Psoas muscle (tissue), 8 donors: Measurements from ENCODE around the gene ZBTB4. TPM values are rescaled to one million over a fixed set of nuclear protein-coding genes. Genes with fewer than 3 reads are reported as not detected.
"Not testable (repeated sequence)": the region's sequence is repeated elsewhere in the genome, so short reads cannot be mapped to it uniquely, and the experiment has no call there.

Experiments
- ATAC-seq, 4 donors: fragments of 200-7000 bp; cut with Tn5 transposase; one replicate each; pipeline ENCODE4 v1.9.1; 2020; ENCODE audit warnings: moderate library complexity in 3 of 4, mild to moderate bottlenecking in 2 of 4
- DNase-seq, 2 donors: peaks; one replicate each; pipeline ENCODE4 v3.0.0-alpha.2; 2020
- H3K27ac ChIP-seq: fragments of 200-600 bp; one replicate; pipeline ENCODE4 v1.8.0; 2022
- H3K27me3 ChIP-seq, 3 donors: fragments of 200-600 bp in 1 of 3; one replicate each; pipeline versions ENCODE4 v1.6.1 to v1.8.0; 2013 to 2022; ENCODE audit warnings: low read length in 2 of 3, mild to moderate bottlenecking in 2 of 3, moderate library complexity in 1 of 3; ENCODE audit not compliant: insufficient read depth in 3 of 3
- H3K36me3 ChIP-seq, 2 donors: fragments of 200-600 bp in 1 of 2; one replicate each; pipeline versions ENCODE4 v1.6.1 to v1.8.0; 2013 to 2022; ENCODE audit warnings: low read depth in 1 of 2, mild to moderate bottlenecking in 1 of 2, moderate library complexity in 1 of 2; ENCODE audit not compliant: insufficient read depth in 1 of 2
- H3K4me1 ChIP-seq: fragments of 200-600 bp; one replicate; pipeline ENCODE4 v1.8.0; 2022
- H3K4me3 ChIP-seq: fragments of 200-600 bp; one replicate; pipeline ENCODE4 v1.8.0; 2022; ENCODE audit warnings: mild to moderate bottlenecking
- H3K9me3 ChIP-seq: fragments of 200-600 bp; one replicate; pipeline ENCODE4 v1.8.0; 2022
- WGBS, 3 donors: extraction: QIAGEN DNeasy Blood & Tissue Kit; methylation state at CpG; one replicate each; pipeline versions ENCODE4 v1.1.6 to v1.1.7; 2013; 5-methylcytosine and 5-hydroxymethylcytosine counted together
- intact Hi-C, 2 donors: fragments of 100-400 bp; cut with DNase I; formaldehyde crosslinking; loops; one replicate each; pipeline versions ENCODE4 v1.11.0 to v1.14.2; 2022
- polyA plus RNA-seq, 3 donors: library from polyadenylated mRNA; stranded (reverse); fragments of 200-250 nt; gene quantifications; one replicate each; pipeline ENCODE4 v1.2.3, GENCODE V29; 2013
- total RNA-seq, 4 donors: library from RNA; stranded (reverse); fragmentation: NEBNext Ultra II Directional in 2 of 4; extraction: Animal tissue kit (Norgen Biotek cat#: 25700) in 2 of 4; gene quantifications; one replicate each; pipeline versions ENCODE4 v1.2.1 to v1.2.4, GENCODE V29; 2021 to 2023
- TF ChIP-seq, protein P1 (sequence below): fragments of 200-600 bp; IDR thresholded peaks from one replicate; pipeline ENCODE4 v1.8.0; 2022; ENCODE audit warnings: antibody characterized with exemption
- donor health status: healthy with polysubstance abuse.
- donor health status: DM: no; HTN: no; CAD: no; lungs with moderate emphysema.
- donor health status: Bipolar disorder and iron deficiency.
- donor health status: healthy.
- donor health status: DM: yes; HTN: yes; CAD: no.
- donor health status: DM: no; HTN: no; CAD: no.
- donor health status: DM: no; HTN: no; CAD: no.
- donor health status: DM: yes; HTN: yes; CAD: no.

The ZBTB4 gene
- total and polyA plus RNA-seq, 7 donors, result 10.3 to 43.2 (median 29.3) TPM

DNA sequence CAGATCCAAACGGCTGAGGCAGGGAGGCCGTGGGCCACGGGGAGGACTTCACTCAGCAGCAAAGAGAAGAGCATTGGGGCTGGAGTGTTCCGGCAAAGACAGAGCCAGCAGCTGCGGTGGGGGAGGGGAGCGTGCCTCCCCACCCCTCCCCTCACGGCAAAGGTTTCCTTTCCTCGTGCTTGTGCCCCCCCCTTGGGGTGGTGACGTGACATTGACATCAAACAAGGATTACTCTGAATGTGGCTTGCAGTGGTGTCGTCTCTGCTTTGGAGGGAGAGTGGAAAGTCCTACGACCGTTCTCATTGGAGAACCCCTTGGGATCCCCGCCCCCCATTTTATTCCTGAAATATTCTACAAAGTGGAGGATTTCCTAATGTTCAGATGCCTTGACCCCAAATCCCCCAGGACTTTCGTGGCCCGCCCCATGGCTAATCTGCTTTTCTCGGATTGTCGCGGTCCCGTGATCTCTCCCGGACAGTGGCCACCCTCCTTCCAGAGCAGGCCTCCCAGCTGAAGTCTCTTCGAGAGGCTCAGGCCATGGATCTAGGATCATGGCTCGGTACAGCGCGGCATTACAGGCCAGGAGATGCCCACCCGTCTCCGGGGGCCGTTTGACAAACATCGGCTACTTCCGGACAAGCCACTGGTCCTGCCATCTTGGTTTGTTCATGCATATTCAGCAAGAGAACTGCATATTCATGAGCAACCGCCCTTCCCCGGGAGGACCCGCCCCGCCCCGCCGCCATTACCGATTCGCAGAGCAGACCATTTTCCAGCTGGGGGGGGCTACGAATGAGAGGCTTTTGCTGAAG, 4.0 kb upstream of the ZBTB4 start:
- Histone ChIP-seq H3K36me3 (peaks cover 3 to 4% of the 10 kb centered on the region in 2 donors), H3K27me3 (no peaks in the 10 kb centered on the region), H3K4me3 (peak overlapping the region; percentile 85), H3K27ac (peak overlapping the region; percentile 100), H3K4me1 (peaks cover 48% of the 10 kb centered on the region), H3K9me3 (no peaks in the 10 kb centered on the region)
- intact Hi-C loops, result loop anchor here in 1 of 2 donors (1.0 to 5.0 kb wide), 4 partner anchors 43 to 739 kb away; partner anchors contain the start of gene TMEM256
- ATAC-seq (peak; percentile 71 to 79 (median 72)), DNase-seq (peak; percentile 95 to 98)
- WGBS, 3 donors, result 1% methylated on average over 38 of the region's 38 CpGs
- TF ChIP-seq, protein P1, sequence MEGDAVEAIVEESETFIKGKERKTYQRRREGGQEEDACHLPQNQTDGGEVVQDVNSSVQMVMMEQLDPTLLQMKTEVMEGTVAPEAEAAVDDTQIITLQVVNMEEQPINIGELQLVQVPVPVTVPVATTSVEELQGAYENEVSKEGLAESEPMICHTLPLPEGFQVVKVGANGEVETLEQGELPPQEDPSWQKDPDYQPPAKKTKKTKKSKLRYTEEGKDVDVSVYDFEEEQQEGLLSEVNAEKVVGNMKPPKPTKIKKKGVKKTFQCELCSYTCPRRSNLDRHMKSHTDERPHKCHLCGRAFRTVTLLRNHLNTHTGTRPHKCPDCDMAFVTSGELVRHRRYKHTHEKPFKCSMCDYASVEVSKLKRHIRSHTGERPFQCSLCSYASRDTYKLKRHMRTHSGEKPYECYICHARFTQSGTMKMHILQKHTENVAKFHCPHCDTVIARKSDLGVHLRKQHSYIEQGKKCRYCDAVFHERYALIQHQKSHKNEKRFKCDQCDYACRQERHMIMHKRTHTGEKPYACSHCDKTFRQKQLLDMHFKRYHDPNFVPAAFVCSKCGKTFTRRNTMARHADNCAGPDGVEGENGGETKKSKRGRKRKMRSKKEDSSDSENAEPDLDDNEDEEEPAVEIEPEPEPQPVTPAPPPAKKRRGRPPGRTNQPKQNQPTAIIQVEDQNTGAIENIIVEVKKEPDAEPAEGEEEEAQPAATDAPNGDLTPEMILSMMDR, result no peak

DNA sequence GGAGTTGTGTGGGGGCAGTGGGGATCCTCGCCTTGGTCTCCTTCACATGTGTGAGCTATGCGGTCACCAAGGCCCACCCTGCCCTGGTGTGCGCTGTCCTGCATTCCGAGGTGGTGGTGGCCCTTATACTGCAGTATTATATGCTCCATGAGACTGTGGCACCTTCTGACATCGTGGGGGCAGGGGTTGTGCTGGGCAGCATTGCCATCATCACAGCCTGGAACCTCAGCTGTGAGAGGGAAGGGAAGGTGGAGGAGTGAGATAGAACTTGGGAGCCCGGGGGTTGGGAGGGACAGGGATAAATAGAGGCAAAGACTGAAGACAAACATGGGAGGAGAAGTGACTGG, 3.3 kb upstream of the ZBTB4 start:
- 57 to 61% (median 60%) methylated on average over 6 of the region's 6 CpGs for WGBS, 3 donors
- Histone ChIP-seq H3K4me3 (peak overlapping the region; percentile 85), H3K27ac (peak overlapping the region; percentile 100), H3K4me1 (peaks cover 51% of the 10 kb centered on the region)
- ATAC-seq, H3K27me3 ChIP-seq, H3K36me3 ChIP-seq, DNase-seq, H3K9me3 ChIP-seq: not testable (repeated sequence)
- intact Hi-C loops, result loop anchor here in 1 of 2 donors (5.0 kb wide), 2 partner anchors 360 to 740 kb away; no protein-coding TSS in a partner anchor

DNA sequence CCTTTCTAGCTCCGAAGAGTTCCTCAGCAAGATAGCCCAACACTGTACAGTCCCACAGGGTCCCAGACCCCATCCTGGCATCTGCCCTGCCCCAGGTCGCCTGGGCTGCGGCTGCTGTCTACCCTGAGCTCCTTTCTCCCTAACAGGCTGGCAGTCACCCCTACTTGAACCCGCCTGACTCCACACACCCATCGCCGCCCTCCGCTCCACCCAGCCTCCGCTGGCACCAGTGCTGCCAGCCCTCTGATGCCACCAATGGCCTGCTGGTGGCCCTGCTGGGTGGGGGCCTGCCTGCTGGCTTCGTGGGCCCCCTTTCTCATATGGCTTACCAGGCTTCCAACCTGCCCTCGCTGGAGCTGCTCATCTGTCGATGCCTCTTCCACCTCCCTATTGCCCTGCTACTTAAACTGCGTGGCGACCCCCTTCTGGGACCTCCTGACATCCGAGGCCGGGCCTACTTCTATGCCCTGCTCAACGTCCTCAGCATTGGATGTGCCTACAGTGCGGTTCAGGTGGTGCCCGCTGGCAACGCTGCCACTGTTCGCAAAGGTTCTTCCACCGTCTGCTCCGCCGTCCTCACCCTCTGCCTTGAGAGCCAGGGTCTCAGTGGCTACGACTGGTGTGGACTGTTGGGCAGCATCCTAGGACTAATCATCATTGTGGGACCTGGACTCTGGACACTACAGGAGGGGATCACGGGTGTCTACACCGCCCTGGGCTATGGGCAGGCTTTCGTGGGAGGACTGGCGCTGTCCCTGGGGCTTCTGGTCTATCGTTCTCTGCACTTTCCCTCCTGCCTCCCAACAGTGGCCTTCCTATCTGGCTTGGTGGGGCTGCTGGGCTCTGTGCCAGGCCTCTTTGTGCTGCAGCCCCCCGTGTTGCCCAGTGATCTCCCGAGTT, 2.7 kb upstream of the ZBTB4 start:
- peak overlapping the region; percentile 100 for H3K27ac ChIP-seq

DNA sequence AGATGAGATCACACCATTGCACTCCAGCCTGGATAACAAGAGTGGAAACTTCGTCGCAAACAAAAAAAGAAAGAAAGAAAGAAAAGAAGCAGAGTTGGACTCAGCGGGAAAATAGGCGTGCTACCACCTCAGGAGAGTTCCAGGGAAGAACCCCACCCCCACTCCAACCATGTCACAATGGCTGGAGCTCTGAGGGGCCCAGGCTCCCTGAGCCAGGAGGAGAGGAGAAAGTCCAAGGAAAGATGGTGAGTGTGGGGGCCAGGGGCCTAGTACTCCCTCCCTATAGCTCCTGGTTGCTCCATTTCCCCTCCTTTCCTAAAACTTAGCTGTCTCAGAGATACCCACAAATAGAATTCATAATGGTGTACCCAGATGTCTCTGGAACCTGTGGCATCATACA, 1.8 kb upstream of the ZBTB4 start, which contains the start of gene SLC35G6:
TSS of gene SLC35G6 (plus strand) at position 172 of the 400 bp plus-strand sequence. CDS start at position 243, 71 bp downstream.
- intact Hi-C loops, result loop anchor here in 1 of 2 donors (2.0 to 5.0 kb wide), 3 partner anchors 42 to 741 kb away; partner anchors contain the start of gene FGF11
- not testable (repeated sequence) for DNase-seq, H3K9me3 ChIP-seq, ATAC-seq, H3K36me3 ChIP-seq, H3K27me3 ChIP-seq
- Histone ChIP-seq H3K4me1 (peaks cover 51% of the 10 kb centered on the region), H3K27ac (peak within 1 kb of the TSS; percentile 100), H3K4me3 (peak within 1 kb of the TSS; percentile 97)
- WGBS, 3 donors, result 83 to 97% (median 86%) methylated on average over 4 of the region's 4 CpGs

More for the DNA sequence above, 2.7 kb upstream of the ZBTB4 start:
- intact Hi-C loops, result loop anchor here in 1 of 2 donors (2.0 to 5.0 kb wide), 3 partner anchors 43 to 740 kb away; partner anchors contain the start of gene FGF11
- not testable (repeated sequence) for H3K27me3 ChIP-seq, H3K36me3 ChIP-seq, ATAC-seq, H3K9me3 ChIP-seq, DNase-seq
- WGBS, 3 donors, result 73 to 83% (median 75%) methylated on average over 30 to 31 of the region's 31 CpGs
- H3K4me1 ChIP-seq, result peaks cover 51% of the 10 kb centered on the region
- H3K4me3 ChIP-seq, result peak overlapping the region; percentile 85

DNA sequence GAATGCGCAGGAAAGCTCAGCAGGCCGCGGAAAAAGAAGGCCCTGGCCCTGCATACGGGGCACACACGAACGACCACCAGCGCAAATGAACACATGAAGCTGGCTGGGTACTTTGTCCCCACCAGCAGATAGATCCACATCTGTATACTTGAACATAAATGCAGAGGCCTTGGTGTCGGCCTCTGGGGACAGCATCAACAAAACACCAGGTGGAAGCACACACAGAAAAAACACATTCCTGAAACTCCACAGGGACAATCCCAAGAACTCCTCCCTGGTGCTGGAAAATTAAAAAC, 606 bp upstream of the ZBTB4 start:
- no peaks in the 10 kb centered on the region for H3K27me3 ChIP-seq
- H3K27ac ChIP-seq, result peak overlapping the region; percentile 99
- WGBS, 3 donors, result 5 to 7% (median 5%) methylated on average over 8 of the region's 8 CpGs
- peaks cover 55% of the 10 kb centered on the region for H3K4me1 ChIP-seq
- DNase-seq, result no peak
- intact Hi-C loops, result loop anchor here in 1 of 2 donors (2.0 to 5.0 kb wide), 3 partner anchors 41 to 742 kb away; partner anchors contain the start of gene FGF11
- TF ChIP-seq, protein P1, result no peak
- H3K36me3 ChIP-seq, result no peaks in the 10 kb centered on the region
- ATAC-seq, result no peak
- no peaks in the 10 kb centered on the region for H3K9me3 ChIP-seq
- H3K4me3 ChIP-seq, result peak overlapping the region; percentile 97
